Coronary artery (tissue), 2 donors: ENCODE results near the gene KANTR.
A peak's percentile ranks its signal among the peaks of the same experiment; 100 is the strongest.

Experiments used
- DNase-seq: peaks from one replicate; pipeline ENCODE4 v3.0.0-alpha.2; 2017; ENCODE audit warnings: low spot score
- H3K27ac ChIP-seq, 2 donors: fragments of 200-600 bp; sonication (generic); one replicate each; pipeline ENCODE4 v1.5.1; 2016 to 2019
- H3K4me3 ChIP-seq: fragments of 200-600 bp; sonication (generic); 2 replicates; pipeline ENCODE4 v1.5.1; 2016; ENCODE audit warnings: mild to moderate bottlenecking, moderate library complexity
- TF ChIP-seq, protein P1 (sequence below): fragments of 200-600 bp; sonication (generic); IDR thresholded peaks from one replicate; pipeline ENCODE4 v1.5.1; 2019; ENCODE audit warnings: antibody characterized with exemption

Gene KANTR, protein sequence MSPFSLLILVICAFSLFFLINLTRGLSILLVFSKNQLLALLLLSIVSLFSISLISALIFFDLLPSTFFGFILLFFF

DNA sequence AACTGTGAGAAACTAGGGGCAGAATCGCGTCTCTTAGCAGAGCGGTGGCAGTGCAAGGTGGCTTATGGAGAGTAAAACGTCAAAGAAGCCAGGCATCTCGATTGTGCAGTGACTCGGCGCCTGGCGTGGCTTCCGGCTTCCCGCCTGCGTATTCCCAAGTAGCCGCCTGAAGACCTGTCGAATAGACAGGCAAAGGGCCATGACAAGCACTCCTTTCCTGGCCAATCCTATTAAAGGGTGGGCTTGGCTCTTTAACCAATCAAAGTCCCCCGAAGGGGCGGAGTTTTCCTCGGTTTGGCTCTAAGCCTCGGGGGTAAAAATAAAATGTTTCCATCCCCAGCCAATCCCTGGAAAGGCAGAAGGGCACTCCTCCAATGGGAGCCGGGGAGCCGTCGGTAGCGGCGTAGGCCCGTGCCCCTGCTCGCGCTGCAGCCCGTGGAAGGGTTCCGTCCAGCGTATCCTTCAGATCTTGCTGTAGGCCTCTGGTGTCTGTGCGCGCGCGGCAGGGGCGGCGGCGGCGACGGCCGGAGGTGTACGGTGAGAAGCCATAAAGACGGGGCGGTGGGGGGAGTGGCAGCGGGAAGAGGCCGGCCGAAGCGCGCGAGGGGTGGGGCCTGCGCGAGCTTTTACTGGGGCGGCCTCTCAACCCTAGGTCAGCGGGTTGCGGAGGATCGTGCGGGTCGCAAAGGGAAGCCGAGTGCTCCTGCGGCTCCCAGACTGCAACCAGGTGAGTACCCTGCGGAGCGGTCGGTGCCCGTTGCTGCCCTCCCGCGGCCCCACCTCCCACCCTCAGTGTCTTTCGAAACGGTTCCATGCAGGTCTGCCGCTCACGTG, at the start of gene KANTR:
KANTR (plus strand) TSS at position 395 of the 834 bp plus-strand sequence. CDS start 30,131 bp downstream, outside the sequence.
- Histone ChIP-seq H3K4me3 (peak within 1 kb of the TSS; percentile 72), H3K27ac (peak within 1 kb of the TSS; percentile 63 to 94)
- TF ChIP-seq, protein P1, sequence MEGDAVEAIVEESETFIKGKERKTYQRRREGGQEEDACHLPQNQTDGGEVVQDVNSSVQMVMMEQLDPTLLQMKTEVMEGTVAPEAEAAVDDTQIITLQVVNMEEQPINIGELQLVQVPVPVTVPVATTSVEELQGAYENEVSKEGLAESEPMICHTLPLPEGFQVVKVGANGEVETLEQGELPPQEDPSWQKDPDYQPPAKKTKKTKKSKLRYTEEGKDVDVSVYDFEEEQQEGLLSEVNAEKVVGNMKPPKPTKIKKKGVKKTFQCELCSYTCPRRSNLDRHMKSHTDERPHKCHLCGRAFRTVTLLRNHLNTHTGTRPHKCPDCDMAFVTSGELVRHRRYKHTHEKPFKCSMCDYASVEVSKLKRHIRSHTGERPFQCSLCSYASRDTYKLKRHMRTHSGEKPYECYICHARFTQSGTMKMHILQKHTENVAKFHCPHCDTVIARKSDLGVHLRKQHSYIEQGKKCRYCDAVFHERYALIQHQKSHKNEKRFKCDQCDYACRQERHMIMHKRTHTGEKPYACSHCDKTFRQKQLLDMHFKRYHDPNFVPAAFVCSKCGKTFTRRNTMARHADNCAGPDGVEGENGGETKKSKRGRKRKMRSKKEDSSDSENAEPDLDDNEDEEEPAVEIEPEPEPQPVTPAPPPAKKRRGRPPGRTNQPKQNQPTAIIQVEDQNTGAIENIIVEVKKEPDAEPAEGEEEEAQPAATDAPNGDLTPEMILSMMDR, result no peak
- peak; percentile 94 for DNase-seq

DNA sequence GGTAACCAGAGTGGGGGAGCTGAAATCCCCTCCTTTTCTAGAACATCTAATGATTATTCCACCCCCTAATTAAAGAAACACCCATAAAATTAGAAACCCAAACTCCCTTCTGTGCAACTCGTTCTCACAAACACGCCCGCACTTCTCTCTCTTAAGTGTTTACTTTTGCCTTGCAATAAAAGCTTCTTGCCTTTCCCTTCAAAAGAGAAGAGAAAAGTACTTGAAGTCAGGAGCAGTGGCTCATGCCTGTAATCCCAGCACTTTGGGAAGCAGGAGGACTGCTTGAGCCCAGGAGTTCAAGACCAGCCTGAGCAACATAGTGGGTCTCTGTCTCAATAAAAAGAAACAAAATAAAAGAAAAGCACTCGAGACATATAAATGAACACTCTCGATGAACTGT, 48.9 kb upstream of the KANTR start:
- no peak overlapping the region for H3K4me3 ChIP-seq
- H3K27ac ChIP-seq, result no peak overlapping the region
- TF ChIP-seq, protein P1, result no peak
- no peak for DNase-seq

DNA sequence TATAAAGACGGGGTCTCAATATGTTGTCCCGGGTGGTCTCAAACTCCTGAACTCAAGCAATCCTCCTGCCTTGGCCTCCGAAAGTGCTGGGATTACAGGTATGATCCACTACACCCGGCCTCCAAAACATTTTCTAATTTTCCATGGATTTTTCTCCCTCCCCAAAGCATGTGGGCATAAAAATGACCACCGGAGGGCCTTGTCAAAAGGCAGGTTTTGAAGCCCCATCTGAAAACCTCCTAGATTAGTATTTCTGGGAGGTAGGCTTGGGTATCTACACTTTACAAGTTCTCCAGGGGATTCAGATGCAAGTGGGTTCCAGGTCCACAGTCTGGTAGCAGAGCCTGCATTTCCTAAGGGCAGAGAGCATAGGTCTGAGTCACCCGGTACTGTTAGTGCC, 46.7 kb upstream of the KANTR start:
- DNase-seq, result no peak
- Histone ChIP-seq H3K4me3 (no peak overlapping the region), H3K27ac (peak overlapping the region in 1 of 2 donors; percentile 76)
- TF ChIP-seq, protein P1, result no peak

DNA sequence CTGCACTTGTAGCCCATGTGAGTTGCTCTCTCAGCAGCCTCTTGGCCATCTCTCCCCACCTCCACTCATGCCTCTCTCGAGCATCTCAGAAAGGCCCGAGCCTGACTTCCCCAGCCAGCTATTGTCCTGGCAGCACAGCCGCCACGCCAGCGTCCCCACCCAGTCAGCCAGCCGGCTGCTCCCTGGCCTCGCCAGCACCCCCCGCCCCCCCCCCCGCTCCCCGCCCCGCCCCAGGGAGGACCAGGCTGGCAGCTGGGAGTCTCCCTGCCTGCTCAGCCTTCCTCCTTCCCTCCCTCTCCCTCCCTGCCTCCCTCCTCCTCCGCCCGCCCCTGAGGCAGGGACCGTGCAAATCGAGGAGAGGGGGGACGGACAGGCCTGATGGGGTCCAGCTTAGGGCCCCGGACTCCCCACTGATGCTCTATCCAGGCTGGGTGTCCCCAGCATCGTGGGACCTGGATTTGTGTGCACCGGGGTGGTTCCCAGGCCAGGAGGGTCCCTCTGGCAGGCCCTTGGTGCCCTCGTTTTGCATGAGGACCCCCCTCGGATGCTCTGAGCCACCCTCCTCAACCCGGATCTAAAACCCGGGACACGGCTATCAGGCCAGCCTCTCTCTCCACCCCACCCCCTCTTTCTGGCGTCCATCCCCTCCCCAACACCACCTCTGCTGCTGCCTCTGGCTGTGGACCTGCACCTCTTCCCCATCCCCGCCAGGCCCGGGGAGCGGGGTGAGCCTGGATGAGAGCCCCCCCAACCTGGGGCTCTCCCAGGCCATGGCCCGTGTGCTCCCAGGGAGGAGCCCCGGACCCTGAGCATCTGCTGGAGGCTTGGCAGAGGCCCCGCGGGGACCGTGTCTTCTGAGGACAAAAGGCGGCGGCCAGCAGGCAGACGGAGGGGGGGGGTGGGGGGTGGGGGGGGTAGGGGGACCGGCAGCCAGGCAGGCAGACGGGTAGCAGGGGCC, 45.5 kb upstream of the KANTR start, which contains the start of gene GPR173:
GPR173 (plus strand) TSS at position 621 of the 958 bp plus-strand sequence. CDS start 27,833 bp downstream, outside the sequence.
- peak within 1 kb of the TSS; percentile 75 for H3K4me3 ChIP-seq
- peak; percentile 86 for DNase-seq
- peak within 1 kb of the TSS; percentile 20 to 76 for H3K27ac ChIP-seq
- TF ChIP-seq, protein P1, result no peak

DNA sequence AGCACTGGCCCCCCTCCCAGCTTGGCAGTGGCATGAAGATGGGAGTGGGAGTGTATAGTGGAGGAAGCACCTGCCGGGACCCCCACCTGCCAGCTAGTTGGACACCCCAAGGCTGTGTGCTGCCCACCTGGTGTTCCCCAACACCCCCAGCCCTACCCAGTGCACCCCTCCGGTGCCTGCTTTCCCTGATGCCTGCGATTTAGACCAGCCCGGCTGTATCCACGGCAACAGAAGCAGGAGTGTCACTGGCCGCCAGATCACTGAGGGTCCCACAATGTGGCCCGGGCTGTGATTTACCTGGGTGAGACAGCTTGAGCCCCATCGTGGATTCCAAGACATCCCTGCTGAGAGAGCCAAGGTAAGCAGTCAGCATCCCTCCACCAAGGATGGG, 44.8 kb upstream of the KANTR start:
- peak overlapping the region; percentile 75 for H3K4me3 ChIP-seq
- H3K27ac ChIP-seq, result peak overlapping the region in 1 of 2 donors; percentile 76
- TF ChIP-seq, protein P1, result no peak
- DNase-seq, result no peak

DNA sequence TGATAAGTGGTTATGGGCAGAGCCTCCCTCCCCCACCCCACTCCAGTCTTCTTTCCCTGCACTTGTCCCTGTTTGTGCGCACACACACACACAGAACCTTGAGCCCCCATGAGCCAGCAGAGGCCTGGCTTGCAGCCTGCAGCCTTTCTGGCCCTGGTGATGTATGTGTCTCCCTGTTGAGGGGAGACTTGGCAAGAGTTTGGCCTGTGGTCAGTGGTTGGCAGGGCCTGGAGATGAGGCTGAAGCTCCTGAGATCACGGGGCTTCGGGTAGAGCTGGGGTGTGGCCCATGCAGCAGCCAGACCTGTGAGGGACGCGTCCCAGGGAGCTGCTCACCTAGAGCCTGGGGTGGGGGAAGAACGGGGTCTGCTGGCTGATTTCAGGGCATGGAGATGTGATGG, 43.1 kb upstream of the KANTR start:
- no peak overlapping the region for H3K27ac ChIP-seq
- DNase-seq, result no peak
- TF ChIP-seq, protein P1, result no peak
- H3K4me3 ChIP-seq, result no peak overlapping the region
